Transverse colon (tissue), 4 donors: ENCODE measurements around the gene PEAR1.

Experiments used
- EP300 ChIP-seq: sonication (generic); formaldehyde crosslinking; IDR thresholded peaks from one replicate; pipeline ENCODE4 v1.6.1; 2017; ENCODE audit warnings: antibody characterized with exemption, low read depth
- POLR2A ChIP-seq: fragments of 450-650 bp; IDR thresholded peaks from one replicate; pipeline ENCODE4 v1.6.1; 2016; ENCODE audit warnings: antibody characterized with exemption, mild to moderate bottlenecking, moderate library complexity
- POLR2AphosphoS5 ChIP-seq, 3 donors: sonication (generic); formaldehyde crosslinking; IDR thresholded peaks; one replicate each; pipeline ENCODE4 v1.6.1; 2016; ENCODE audit warnings: antibody characterized with exemption in 3 of 3
- TF ChIP-seq, protein P1 (sequence below), 5 experiments: fragments of 200-600 bp in 3 of 5; fragments of 450-650 bp in 2 of 5; sonication (generic) in 3 of 5; IDR thresholded peaks; 1 replicate in 2 of 5; 2 replicates in 3 of 5; pipeline ENCODE4 v1.5.1; 2016 to 2017; ENCODE audit warnings: antibody characterized with exemption in 5 of 5, inconsistent platforms in 3 of 5, mild to moderate bottlenecking in 2 of 5, moderate library complexity in 1 of 5

DNA sequence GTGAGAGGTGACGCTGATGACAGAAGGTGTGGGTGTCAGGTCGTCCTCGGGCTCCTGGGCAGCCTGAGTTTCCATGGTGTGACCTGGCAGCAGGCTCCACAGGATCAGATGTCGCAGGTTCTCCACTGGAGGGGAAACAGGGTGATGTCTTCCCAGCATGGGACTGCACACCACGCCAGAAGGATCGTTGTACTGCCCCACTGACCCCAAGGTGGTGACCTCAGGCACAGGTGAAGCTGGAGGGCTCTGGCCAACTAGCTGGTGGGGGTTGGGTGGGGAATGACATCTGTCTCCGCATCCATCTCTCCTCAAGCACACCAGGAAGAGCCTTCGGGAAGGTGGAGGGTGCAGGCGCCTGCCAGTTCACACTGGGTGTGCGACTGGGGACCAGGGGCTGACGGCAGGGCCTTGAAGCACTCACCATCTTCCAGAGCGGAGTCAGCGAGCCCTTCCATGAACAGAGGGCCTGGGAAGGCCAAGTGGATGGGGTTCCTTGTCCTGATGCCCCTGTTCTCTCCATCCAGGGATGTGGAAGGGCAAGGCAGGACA, 46.3 kb downstream of the PEAR1 start:
- TF ChIP-seq, protein P1, sequence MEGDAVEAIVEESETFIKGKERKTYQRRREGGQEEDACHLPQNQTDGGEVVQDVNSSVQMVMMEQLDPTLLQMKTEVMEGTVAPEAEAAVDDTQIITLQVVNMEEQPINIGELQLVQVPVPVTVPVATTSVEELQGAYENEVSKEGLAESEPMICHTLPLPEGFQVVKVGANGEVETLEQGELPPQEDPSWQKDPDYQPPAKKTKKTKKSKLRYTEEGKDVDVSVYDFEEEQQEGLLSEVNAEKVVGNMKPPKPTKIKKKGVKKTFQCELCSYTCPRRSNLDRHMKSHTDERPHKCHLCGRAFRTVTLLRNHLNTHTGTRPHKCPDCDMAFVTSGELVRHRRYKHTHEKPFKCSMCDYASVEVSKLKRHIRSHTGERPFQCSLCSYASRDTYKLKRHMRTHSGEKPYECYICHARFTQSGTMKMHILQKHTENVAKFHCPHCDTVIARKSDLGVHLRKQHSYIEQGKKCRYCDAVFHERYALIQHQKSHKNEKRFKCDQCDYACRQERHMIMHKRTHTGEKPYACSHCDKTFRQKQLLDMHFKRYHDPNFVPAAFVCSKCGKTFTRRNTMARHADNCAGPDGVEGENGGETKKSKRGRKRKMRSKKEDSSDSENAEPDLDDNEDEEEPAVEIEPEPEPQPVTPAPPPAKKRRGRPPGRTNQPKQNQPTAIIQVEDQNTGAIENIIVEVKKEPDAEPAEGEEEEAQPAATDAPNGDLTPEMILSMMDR (IDR thresholded peaks at IDR 0.05) = no peak
- no peak for TF ChIP-seq POLR2A
- no peak for TF ChIP-seq EP300
- no peak for TF ChIP-seq POLR2AphosphoS5 (IDR thresholded peaks at IDR 0.05)
